Skeletal muscle satellite cell (primary cell): ENCODE data around the gene HSFX4.

ENCODE experiments used
- H3K27me3 ChIP-seq: 2 replicates; pipeline ENCODE4 v1.7.0; 2013; ENCODE audit warnings: low read length; ENCODE audit not compliant: control insufficient read depth, insufficient read depth
- H3K36me3 ChIP-seq: 2 replicates; pipeline ENCODE4 v1.7.0; 2013; ENCODE audit warnings: mild to moderate bottlenecking, control low read depth, low read length; ENCODE audit not compliant: insufficient read depth
- H3K4me1 ChIP-seq: 2 replicates; pipeline ENCODE4 v1.7.0; 2013; ENCODE audit warnings: low read length; ENCODE audit not compliant: control insufficient read depth, insufficient read depth
- H3K4me2 ChIP-seq: 2 replicates; pipeline ENCODE4 v1.7.0; 2013; ENCODE audit warnings: mild to moderate bottlenecking, low read length
- H3K4me3 ChIP-seq: 2 replicates; pipeline ENCODE4 v1.7.0; 2013; ENCODE audit warnings: low read length
- H3K9ac ChIP-seq: 2 replicates; pipeline ENCODE4 v1.7.0; 2013; ENCODE audit warnings: mild to moderate bottlenecking, low read depth, low read length, moderate library complexity
- H3K9me3 ChIP-seq: replicated peaks from 2 replicates; pipeline ENCODE4 v1.7.0; 2013; ENCODE audit warnings: mild to moderate bottlenecking, control low read depth, low read length

Gene HSFX4

GRCh38 chrX:149962010-149962409, 32.6 kb downstream of the HSFX4 start:
- Histone ChIP-seq H3K36me3 (no peaks in the 10 kb centered on the region), H3K9ac (no peak overlapping the region), H3K4me1 (peaks cover 3% of the 10 kb centered on the region), H3K4me3 (no peak overlapping the region), H3K4me2 (no peak overlapping the region), H3K27me3 (no peaks in the 10 kb centered on the region), H3K9me3 (no peaks in the 10 kb centered on the region)

- H3K36me3 ChIP-seq: no peaks in the 10 kb centered on the region
- H3K4me1 ChIP-seq: peaks cover 3% of the 10 kb centered on the region
- H3K27me3 ChIP-seq: no peaks in the 10 kb centered on the region
- H3K9ac ChIP-seq: no peak overlapping the region
- no peak overlapping the region for H3K4me3 ChIP-seq
- H3K4me2 ChIP-seq: no peak overlapping the region
- no peaks in the 10 kb centered on the region for H3K9me3 ChIP-seq
Observed at GRCh38 chrX:149962859-149963757, 33.7 kb downstream of the HSFX4 start.

GRCh38 chrX:149979126-149979644, 49.8 kb downstream of the HSFX4 start:
- no peaks in the 10 kb centered on the region for H3K9me3 ChIP-seq
- H3K9ac ChIP-seq: no peak overlapping the region
- no peaks in the 10 kb centered on the region for H3K27me3 ChIP-seq
- H3K4me3 ChIP-seq: no peak overlapping the region
- no peaks in the 10 kb centered on the region for H3K36me3 ChIP-seq
- H3K4me1 ChIP-seq: no peaks in the 10 kb centered on the region
- no peak overlapping the region for H3K4me2 ChIP-seq
